Psoas muscle (tissue), 8 donors: ENCODE results near the gene CNTNAP2. TPM values are rescaled to one million over a fixed set of nuclear protein-coding genes. Genes with fewer than 3 reads are reported as not detected.

Experiments used
- ATAC-seq, 4 donors: fragments of 200-7000 bp; cut with Tn5 transposase; one replicate each; pipeline ENCODE4 v1.9.1; 2020; ENCODE audit warnings: moderate library complexity in 3 of 4, mild to moderate bottlenecking in 2 of 4
- DNase-seq, 2 donors: peaks; one replicate each; pipeline ENCODE4 v3.0.0-alpha.2; 2020
- H3K27ac ChIP-seq: fragments of 200-600 bp; one replicate; pipeline ENCODE4 v1.8.0; 2022
- H3K27me3 ChIP-seq, 3 donors: fragments of 200-600 bp in 1 of 3; one replicate each; pipeline versions ENCODE4 v1.6.1 to v1.8.0; 2013 to 2022; ENCODE audit warnings: low read length in 2 of 3, mild to moderate bottlenecking in 2 of 3, moderate library complexity in 1 of 3; ENCODE audit not compliant: insufficient read depth in 3 of 3
- H3K36me3 ChIP-seq, 2 donors: fragments of 200-600 bp in 1 of 2; one replicate each; pipeline versions ENCODE4 v1.6.1 to v1.8.0; 2013 to 2022; ENCODE audit warnings: low read depth in 1 of 2, mild to moderate bottlenecking in 1 of 2, moderate library complexity in 1 of 2; ENCODE audit not compliant: insufficient read depth in 1 of 2
- H3K4me1 ChIP-seq: fragments of 200-600 bp; one replicate; pipeline ENCODE4 v1.8.0; 2022
- H3K4me3 ChIP-seq: fragments of 200-600 bp; one replicate; pipeline ENCODE4 v1.8.0; 2022; ENCODE audit warnings: mild to moderate bottlenecking
- H3K9me3 ChIP-seq: fragments of 200-600 bp; one replicate; pipeline ENCODE4 v1.8.0; 2022
- CTCF ChIP-seq: fragments of 200-600 bp; IDR thresholded peaks from one replicate; pipeline ENCODE4 v1.8.0; 2022; ENCODE audit warnings: antibody characterized with exemption
- WGBS, 3 donors: extraction: QIAGEN DNeasy Blood & Tissue Kit; methylation state at CpG; one replicate each; pipeline versions ENCODE4 v1.1.6 to v1.1.7; 2013; 5-methylcytosine and 5-hydroxymethylcytosine counted together
- intact Hi-C, 2 donors: fragments of 100-400 bp; cut with DNase I; formaldehyde crosslinking; loops; one replicate each; pipeline versions ENCODE4 v1.11.0 to v1.14.2; 2022
- polyA plus RNA-seq, 3 donors: library from polyadenylated mRNA; stranded (reverse); fragments of 200-250 nt; gene quantifications; one replicate each; pipeline ENCODE4 v1.2.3, GENCODE V29; 2013
- total RNA-seq, 4 donors: library from RNA; stranded (reverse); fragmentation: NEBNext Ultra II Directional in 2 of 4; extraction: Animal tissue kit (Norgen Biotek cat#: 25700) in 2 of 4; gene quantifications; one replicate each; pipeline versions ENCODE4 v1.2.1 to v1.2.4, GENCODE V29; 2021 to 2023
- donor health status: healthy with polysubstance abuse.
- donor health status: DM: no; HTN: no; CAD: no; lungs with moderate emphysema.
- donor health status: Bipolar disorder and iron deficiency.
- donor health status: healthy.
- donor health status: DM: yes; HTN: yes; CAD: no.
- donor health status: DM: no; HTN: no; CAD: no.
- donor health status: DM: no; HTN: no; CAD: no.
- donor health status: DM: yes; HTN: yes; CAD: no.

The CNTNAP2 gene
- total and polyA plus RNA-seq, 7 donors: 0.01 to 0.13 TPM; not detected in 5

GRCh38 chr7:148156233-148156632 lies 2039.6 kb downstream of the CNTNAP2 start:
- Histone ChIP-seq H3K9me3 (no peaks in the 10 kb centered on the region), H3K27ac (no peak overlapping the region), H3K4me1 (no peaks in the 10 kb centered on the region), H3K36me3 (no peaks in the 10 kb centered on the region), H3K4me3 (no peak overlapping the region), H3K27me3 (no peaks in the 10 kb centered on the region)
- TF ChIP-seq CTCF: no peak
- no peak for DNase-seq
- WGBS, 3 donors: 77 to 82% (median 82%) methylated on average over 6 of the region's 6 CpGs
- intact Hi-C loops: no loop called here
- ATAC-seq: no peak

GRCh38 chr7:148159331-148159730 lies 2042.7 kb downstream of the CNTNAP2 start:
- no peak overlapping the region for H3K4me3 ChIP-seq
- no peak overlapping the region for H3K27ac ChIP-seq
- no peak for DNase-seq
- H3K4me1 ChIP-seq: no peaks in the 10 kb centered on the region
- H3K36me3 ChIP-seq: no peaks in the 10 kb centered on the region
- H3K9me3 ChIP-seq: no peaks in the 10 kb centered on the region
- no peak for ATAC-seq
- 65 to 72% (median 67%) methylated on average over 4 of the region's 4 CpGs for WGBS, 3 donors
- intact Hi-C loops: no loop called here
- no peaks in the 10 kb centered on the region for H3K27me3 ChIP-seq
- TF ChIP-seq CTCF: no peak

- whole genome bisulfite sequencing, 3 donors: 82 to 84% (median 83%) methylated on average over 4 of the region's 4 CpGs
- DNase-seq (no peak), ATAC-seq (no peak)
- no peak overlapping the region for H3K27ac ChIP-seq
- H3K36me3 ChIP-seq: no peaks in the 10 kb centered on the region
- no peaks in the 10 kb centered on the region for H3K9me3 ChIP-seq
- H3K27me3 ChIP-seq: no peaks in the 10 kb centered on the region
- H3K4me1 ChIP-seq: no peaks in the 10 kb centered on the region
- H3K4me3 ChIP-seq: no peak overlapping the region
- intact Hi-C loops: no loop called here
- no peak for TF ChIP-seq CTCF
These were observed 2045.2 kb downstream of the CNTNAP2 start for GRCh38 chr7:148161776-148162175.

GRCh38 chr7:148162808-148163207 lies 2046.2 kb downstream of the CNTNAP2 start:
- Histone ChIP-seq H3K4me1 (no peaks in the 10 kb centered on the region), H3K9me3 (no peaks in the 10 kb centered on the region), H3K27ac (no peak overlapping the region), H3K27me3 (no peaks in the 10 kb centered on the region), H3K36me3 (no peaks in the 10 kb centered on the region), H3K4me3 (no peak overlapping the region)
- DNase-seq (no peak), ATAC-seq (no peak)
- TF ChIP-seq CTCF: no peak
- WGBS, 3 donors: 66 to 75% (median 68%) methylated on average over 4 of the region's 4 CpGs
- intact Hi-C loops: no loop called here

- WGBS, 3 donors: 57 to 77% (median 59%) methylated on average over 1 of the region's 1 CpG
- no peak for TF ChIP-seq CTCF
- H3K9me3 ChIP-seq: no peaks in the 10 kb centered on the region
- intact Hi-C loops: no loop called here
- H3K4me3 ChIP-seq: no peak overlapping the region
- no peaks in the 10 kb centered on the region for H3K27me3 ChIP-seq
- H3K36me3 ChIP-seq: no peaks in the 10 kb centered on the region
- H3K27ac ChIP-seq: no peak overlapping the region
- DNase-seq: no peak
- no peaks in the 10 kb centered on the region for H3K4me1 ChIP-seq
- no peak for ATAC-seq
These were observed 2046.6 kb downstream of the CNTNAP2 start for GRCh38 chr7:148163246-148163645.
